Testis (tissue), 2 donors: ENCODE data around the gene PTPRE.

Experiments used
- CTCF ChIP-seq, 3 experiments: fragments of 450-650 bp in 2 of 3; fragments of 200-600 bp in 1 of 3; sonication (generic) in 1 of 3; IDR thresholded peaks; one replicate each; pipeline ENCODE4 v1.5.1; 2016 to 2019; ENCODE audit warnings: antibody characterized with exemption in 3 of 3, mild to moderate bottlenecking in 2 of 3, moderate library complexity in 1 of 3
- POLR2A ChIP-seq: fragments of 450-650 bp; IDR thresholded peaks from one replicate; pipeline ENCODE4 v1.6.1; 2017; ENCODE audit warnings: antibody characterized with exemption, mild to moderate bottlenecking, moderate library complexity

- no peak for TF ChIP-seq CTCF (IDR thresholded peaks at IDR 0.05)
- no peak for TF ChIP-seq POLR2A
Observed at GRCh38 chr10:127921075-127921752, 14.3 kb downstream of the PTPRE start.
